ENCODE data around the gene COX19.

Gene COX19, protein sequence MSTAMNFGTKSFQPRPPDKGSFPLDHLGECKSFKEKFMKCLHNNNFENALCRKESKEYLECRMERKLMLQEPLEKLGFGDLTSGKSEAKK

DNA sequence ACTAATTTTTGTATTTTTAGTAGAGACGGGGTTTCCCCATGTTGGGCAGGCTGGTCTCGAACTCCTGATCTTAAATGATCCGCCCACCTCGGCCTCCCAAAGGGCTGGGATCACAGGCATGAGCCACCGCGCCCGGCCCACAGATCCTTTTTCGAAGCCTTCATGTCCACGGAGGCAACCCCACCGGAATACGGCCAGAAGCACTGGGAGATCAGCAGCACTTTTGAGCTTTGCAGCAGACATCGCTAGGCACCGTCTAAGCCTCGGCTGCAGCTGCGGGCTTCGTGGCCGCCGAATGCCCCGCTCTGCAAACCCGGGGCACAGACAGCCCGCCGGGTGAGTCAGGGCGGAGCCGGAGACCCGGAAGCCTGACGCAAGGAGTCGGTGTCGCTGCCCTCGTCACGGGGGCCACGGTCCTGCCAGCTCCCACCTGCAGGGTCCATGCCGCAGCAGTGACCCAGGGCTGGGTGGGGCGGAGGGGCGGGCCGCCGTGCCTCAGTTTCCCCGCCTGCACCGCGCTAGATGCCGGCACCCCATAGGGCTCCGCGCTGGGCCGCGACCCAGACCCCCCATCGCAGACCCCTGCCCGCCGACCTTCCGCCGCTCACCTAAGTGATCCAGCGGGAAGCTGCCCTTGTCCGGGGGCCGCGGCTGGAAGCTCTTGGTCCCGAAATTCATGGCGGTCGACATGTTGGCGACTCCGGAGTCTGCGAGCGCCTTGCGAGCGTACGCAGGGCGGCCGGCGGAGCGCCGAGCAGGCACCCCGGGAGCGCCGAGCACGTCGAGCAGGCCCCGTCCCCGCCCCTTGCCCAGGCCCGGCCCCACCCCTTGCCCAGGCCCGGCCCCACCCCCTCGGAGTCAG, at the start of gene COX19:
TSS of gene COX19 (minus strand) at position 730 of the 862 bp plus-strand sequence. CDS start at position 690, 40 bp downstream.
- no peak for FAIRE-seq

DNA sequence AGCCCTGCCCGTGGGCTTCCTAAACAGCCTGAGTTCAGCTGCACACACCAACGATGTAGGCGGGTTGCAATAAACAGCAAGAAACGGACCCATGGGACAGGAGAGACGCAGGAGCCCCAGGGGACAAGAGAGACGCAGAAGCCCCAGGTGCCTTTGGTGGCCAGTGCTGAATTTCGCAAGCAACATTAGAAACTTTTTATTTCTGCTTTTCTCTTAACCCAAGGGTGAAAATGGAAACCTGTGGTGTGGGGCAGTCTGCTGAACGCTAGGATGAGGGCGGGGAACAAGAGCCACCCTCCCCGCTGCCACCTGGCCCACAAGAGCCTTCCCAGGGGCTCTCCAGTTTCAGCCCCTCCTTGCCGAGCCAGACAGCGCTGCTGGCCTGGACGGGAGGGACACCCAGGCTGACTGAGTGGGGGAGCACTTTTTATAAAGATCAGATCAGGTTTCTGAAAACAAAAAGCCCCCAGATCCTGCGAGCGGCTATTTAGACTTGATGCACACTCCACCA, 49.0 kb upstream of the COX19 start:
- no peak for FAIRE-seq

DNA sequence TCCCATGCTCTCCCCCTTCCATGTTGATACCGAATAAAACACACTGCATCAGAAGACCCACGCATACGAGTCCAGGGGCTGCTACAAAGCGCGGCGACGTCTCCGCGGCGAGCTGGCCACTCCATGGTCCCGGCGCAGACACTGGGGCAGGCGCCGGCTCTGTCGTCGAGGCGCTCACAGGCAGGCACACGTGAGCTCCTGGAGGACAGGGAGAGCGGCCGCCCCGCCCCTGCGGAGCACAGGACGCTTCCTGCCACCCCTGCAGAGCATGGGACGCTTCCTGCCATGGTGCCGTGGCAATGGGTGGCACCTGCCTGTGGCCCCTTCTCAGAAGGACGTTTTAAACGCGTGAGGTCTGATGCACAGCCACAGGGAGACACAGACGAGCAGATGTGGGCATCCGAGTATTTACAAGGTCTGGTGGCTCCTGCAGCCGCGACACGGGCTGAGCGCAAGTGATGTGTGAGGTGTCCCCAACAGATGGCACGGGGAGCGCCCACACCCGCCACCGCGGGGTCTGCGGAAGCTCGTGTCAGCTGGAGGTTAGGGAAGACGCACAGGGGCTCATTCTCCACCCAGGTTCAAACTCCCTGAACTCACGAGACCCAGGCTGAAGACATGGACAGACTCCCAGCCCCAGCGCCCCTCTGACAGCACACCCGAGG, 47.6 kb upstream of the COX19 start:
- FAIRE-seq = no peak

DNA sequence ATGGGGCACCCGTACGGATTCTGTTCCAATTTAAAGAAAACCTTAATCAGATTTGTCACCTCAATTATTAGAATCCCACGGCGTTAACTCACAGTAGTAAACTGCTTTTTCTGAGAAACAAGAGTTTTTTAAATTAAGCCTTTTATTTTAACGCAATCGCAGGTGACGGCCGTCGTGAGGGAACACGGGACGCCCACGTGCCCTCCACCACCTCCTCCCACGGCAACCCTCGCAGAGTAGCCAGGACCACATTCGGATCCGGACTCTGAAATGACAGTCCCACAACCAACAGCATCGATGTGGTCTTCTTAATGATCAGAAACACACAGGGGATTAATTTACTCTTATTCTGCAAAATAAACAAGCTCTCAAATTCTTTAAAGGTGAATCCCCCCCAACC, 47.0 kb upstream of the COX19 start:
- no peak for FAIRE-seq

DNA sequence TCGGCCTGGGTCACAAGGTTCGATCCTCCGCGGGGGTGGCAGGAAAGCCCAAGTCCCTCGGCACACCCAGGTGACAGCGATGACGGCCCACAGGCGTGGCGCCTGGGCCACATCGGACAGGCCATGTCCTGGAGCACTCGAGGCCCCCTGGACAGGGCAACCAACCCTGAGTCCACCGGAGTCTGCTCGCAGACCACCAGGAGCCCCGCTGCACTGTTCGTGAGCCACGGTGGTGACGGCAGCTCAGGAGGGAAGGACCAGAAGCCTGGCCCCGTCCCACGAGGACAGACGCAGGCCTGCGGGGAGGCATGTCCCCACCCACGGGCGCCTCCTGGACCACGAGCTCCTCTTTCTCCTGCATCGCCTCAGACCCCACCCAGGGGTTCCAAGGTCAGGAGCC, 46.6 kb upstream of the COX19 start:
- no peak for FAIRE-seq

DNA sequence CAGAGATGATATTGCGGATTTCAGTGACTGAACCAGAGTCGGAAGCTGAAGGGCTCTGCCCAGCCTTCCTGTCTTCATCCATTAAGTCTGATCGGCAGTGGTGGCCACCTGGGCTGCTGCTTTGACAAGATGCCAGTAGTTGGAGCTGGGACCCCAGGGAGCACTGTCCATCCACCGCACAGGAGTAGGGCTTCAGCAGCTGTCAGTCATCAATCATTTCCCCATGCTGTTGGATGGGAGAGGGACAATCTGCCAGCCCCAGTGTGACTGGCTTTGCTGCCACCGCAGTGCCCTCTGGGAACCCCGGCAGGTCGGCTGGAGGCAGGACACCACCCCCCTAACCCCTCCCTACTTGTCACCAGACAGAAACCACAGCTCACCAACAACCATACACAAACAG, 46.0 kb upstream of the COX19 start:
- FAIRE-seq = no peak

DNA sequence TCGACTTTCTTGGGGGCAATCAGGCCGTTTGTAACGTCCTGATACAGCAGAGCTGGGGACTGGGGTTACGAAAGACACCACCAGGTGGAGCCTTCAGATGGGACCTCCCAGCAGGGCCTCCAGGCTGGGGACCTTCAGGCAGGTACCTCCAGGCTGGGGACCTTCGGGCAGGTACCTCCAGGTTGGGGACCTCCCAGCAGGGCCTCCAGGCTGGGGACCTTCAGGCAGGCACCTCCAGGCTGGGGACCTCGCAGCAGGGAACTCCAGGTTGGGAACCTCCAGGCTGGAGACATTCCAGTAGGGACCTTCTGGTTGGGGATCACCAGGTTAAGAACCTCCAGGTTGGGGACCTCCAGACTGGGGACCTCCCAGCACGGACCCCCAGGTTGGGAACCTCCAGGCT, 45.5 kb upstream of the COX19 start:
- FAIRE-seq = no peak

DNA sequence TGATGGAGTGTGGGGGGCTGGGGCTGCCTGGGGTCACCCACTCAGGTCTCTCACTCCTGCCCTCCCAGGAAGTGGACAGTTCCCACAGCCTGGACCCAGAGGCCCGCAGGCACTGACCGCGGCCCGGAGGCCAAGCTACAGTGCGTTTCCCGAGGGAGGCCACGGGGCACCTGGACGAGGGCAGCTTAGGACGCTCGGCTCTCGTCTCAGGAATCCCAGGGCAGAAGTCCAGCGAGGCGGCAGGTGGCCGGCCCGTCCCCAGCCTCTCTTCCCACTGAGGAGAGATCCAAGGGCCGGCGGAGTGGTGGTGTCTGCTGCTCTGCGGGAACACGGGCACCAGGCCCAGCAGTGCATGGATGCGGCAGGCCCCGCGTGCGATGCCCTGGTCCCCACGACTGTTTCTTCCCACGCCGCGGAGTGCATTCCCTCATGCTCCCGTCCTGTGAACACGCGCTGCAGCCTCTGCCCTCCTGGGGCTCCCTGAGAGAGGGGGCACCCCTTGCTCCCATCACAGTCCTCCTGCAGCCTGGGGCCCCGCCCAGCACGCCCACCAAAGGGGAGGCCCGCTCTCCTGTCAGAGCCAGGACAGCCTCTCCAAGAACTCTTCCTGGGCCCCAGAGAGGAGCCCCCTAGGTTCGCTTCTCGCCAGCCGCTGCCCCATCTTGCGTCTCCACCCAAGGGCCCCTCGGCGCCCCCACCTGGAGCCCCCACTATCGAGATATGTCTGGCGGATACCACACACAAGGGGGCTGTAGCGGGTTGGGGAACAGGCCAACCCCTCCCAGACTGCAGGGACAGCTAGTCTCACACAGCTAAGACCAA, 44.7 kb upstream of the COX19 start:
- FAIRE-seq = no peak

DNA sequence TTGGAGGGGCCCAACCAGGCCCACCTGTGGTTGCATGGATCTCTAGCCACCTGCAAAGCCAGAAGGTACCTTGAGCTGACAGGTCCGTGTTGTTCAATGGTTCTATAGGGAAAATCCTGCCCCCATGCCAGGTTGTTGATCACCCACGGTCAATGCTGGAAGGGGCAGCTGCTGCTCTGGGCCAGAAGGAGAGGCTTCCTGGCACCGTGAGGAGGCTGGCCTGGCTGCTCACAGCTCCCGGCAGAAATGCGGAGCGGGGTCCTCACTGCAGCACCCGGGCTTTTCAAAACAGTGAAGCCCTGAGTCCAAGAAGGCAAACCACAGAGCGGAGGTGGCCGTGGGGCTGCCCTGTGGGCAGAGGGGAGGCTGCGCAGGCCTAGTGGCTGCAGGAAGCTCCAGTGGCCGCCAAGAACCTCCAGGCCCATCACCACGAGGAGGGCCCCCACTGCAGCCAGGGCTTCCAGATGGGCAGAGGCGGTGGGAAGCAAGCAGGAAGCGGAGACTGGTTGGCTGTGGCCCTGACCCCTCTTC, 44.0 kb upstream of the COX19 start:
- no peak for FAIRE-seq

DNA sequence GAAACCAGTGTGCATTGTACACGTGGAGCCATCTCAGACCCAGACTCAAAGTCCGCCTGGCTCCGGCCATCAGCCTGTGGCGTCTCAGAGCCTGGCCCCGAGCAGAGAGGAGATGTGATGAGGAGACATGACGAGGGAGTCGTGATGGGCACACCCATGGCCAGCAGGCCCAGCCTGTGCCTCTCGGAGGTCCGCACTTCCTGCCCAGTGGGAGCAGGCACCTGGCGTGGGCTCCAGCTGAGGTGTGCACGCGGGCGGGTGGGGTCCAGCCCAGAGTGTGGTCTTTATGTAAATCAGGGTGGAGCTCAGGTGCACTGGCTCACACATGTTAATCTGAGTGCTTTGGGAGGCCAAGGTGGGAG, 43.0 kb upstream of the COX19 start:
- FAIRE-seq = no peak

DNA sequence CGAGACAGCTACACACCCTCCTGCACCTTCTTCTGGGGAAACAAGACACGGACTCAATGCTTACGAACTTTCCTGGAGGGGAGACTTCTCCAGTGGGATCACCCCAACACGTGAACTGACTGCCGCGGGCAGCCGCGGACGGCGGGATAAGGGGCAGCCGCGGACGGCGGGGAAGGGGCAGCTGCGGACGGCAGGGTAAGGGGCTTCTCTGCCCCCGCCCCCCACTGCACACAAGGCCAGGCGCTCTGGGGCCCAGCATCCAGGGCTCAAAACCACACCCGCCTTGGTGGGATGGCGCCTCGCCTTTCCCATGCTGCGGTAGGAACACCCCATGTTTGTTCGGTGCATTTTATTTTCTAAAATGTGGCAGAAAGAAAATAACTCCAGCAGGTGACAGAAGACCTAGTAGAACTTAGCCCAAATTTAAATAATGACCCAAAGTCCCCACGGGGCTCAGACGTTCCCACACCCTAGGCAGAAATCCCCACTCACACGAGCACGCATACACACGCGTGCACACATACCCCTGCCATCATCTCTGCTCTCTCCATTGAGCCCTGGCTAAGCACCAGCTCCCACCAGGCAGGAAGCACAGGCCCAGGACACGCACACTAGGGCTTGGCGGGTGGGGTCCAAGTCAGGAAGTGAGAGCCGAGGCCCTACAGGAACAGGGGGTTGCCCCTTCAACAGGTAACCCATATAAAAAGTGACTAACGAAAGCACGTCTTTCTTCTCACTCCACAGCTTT, 42.4 kb upstream of the COX19 start:
- no peak for FAIRE-seq

DNA sequence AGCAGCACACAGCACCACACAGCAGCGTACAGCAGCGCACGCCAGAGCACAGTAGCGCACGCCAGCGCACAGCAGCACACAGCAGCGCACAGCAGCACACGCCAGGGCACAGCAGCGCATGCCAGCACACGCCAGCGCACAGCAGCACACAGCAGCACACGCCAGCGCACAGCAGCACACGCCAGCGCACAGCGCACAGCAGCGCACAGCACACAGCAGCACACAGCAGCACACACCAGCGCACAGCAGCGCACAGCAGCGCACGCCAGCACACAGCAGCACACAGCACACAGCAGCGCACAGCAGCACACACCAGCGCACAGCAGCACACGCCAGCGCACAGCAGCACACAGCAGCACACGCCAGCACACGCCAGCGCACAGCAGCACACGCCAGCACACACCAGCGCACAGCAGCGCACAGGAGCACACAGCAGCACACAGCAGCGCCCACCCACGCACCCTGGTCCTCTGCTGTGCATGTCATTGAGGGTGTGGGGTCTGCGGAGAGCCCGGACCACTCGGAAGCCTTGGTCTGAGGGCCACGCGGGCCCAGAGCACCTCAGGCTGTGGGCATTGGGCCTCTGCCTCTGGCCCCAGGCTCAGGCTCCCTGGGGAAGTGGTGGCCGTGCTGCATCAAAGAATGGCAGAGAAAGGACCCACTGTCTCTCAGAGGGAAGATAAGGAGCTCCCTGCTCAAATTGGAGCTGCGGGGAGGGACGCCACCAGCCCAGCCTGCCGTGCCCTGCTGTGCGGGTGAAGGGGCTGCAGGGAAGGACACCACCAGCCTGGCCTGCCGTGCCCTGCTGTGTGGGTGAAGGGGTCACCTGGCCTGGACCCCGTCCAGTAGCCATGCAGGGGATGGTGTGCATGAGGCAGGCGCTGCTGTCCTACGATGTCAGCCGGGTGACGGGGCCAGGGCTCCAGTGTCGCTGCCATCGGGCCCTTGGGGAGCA, 41.5 kb upstream of the COX19 start:
- no peak for FAIRE-seq

DNA sequence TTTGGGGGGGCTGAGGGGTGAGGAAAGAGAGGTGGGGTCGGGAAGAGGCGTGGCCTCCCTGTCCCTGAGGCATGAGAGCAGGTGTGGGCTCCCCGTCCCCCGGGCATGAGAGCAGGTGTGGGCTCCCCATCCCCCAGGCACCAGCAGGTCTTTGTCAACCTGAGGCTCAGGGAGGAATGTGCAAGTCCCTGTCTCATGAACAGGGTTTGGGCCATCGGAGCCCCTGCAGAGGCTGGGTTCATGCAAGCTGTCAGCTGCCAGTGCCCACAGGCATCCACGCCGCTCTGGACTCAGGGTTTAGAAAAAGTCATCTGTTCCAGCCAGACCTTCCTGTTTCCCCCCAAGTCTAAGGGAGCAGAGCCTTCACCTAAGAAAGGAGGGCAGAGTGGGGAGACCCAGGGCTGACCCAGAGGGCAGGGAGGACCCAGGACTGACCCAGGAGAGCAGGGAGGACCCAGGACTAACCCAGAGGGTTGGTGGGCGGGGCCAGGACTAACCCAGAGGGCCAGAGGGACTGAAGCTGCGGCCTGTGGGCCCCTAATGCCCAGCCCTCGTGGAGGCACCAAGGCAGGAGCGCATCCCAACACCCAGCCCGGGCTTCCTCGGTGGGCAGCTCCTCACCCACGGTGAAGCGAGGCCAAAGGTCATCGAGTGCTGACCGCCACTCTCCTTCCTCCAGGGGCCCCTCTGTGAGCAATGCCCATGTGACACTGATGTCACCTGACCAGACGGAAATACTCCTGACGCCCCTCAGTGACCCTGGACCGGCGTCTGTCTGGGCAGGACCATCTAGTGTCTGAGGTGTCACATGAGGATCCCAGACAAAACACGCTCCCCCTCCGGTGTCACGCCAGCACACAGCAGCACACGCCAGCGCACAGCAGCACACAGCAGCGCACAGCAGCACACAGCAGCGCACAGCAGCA, 40.1 kb upstream of the COX19 start:
- FAIRE-seq = no peak

DNA sequence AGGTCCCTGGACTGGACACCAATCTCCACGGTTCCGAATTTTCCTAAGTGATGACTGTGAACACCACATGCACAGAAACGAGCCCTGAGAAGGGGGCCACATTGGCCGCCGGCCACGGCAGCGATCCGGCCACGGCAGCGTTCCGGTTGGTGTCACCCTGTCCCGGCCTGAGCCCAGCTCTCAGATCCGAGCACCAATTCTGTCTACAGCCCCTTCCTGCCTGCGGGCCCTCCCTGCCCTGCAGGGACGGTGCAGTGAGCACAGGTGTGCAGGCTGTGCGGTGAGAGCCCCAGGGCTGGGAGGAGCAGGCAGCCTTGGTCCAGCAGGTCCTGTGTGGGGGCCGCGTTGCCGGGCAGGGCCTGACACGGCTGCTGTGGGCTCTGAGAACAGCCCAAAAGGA, 39.3 kb upstream of the COX19 start:
- FAIRE-seq = no peak

DNA sequence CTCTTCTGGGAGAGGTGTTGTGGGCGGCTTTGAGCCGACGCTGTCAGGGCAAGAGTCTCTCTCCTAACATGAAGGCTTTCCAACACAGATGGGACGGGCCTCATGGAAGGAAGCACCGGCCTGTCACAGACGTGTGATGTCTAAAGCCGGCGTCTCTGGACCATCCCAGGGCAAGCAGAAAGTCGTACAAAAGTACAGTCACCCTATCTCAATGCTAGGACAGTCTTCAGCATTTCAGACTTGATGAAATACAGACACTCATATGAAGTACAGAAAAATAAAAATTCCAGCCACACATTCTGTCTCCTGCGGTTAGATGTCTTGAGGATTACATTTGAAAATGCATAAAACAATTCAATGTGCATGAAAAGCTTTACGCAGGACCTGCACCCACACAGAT, 38.2 kb upstream of the COX19 start:
- FAIRE-seq = no peak

DNA sequence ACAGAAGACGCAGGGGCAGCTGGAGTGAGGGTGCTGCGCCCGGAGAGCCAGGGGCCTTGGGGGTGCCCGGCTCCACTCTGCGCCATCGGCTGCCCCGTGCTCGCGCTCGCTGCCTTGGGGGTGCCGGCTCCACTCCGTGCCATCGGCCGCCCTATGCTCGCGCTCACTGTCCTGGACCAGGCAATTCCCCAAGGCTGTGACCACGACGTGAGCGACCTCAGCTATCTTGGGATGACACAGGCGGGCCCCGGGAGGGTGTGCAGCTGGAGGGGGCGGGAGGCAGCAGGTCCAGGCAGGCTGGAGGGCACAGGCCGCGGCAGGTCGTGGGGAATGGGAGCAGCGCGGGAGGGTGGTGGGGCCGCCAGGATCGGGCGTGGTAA, 37.4 kb upstream of the COX19 start:
- FAIRE-seq = no peak

DNA sequence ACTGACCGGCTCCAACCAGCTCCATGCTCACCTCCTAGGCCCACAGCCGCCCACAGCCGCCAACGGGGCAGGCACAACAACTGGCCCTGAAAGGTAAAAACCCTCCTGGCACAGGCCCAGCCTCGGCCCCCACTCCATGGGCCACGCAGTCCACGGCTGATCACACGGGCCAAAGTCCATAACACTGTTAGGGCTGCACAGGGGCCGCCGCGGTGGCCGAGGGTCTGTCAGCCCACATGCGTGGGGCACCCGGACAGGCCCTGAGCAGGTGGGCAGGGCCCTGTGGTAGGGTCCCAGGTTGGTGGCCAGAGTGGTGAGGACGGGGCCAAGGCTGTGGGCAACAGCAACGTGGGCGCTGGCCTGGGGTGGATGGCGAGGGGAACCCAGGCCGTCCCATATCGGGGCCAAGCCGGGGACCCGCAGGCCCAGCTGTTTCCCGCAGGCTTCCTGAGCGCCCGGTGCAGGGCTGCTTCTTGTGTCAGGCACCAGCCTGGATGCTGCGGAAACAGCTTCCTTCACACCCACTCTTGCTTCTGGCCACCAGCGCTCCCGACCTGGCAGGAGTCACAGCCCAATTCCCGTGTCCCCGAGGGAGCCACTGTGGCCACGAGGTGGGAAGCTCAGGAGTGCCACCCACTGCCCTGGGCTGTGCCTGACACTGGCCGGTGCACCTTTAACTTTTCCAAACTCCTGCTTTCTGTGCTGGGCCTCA, 36.8 kb upstream of the COX19 start:
- no peak for FAIRE-seq

DNA sequence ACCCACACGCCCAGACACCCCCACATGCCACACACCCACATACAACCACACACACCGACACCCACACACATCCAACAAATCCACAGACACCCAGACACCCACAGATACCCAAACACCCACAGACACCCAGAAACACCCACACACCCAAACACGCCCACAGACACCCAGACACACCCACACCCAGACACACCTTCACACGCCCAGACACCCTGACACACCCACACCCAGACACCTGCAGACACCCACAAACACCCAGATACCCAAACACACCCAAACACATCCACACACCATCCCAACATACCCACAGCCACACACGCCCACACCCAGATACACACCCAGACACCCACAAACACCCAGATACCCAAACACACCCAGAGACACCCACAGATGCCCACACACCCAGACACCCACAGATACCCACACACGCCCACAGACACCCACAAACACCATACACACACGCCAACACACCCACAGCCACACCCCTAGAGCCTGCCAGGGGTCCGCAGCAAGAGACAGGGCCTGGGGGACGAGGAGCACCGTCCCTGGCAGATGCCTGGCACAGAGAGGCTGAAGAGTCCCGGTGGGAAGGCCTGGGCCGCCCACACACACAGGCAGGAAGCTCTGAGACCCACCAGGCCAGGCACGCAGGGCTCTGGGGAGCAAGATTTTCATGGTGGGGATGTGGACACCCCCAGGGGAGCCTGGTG, 36.1 kb upstream of the COX19 start:
- FAIRE-seq = no peak

DNA sequence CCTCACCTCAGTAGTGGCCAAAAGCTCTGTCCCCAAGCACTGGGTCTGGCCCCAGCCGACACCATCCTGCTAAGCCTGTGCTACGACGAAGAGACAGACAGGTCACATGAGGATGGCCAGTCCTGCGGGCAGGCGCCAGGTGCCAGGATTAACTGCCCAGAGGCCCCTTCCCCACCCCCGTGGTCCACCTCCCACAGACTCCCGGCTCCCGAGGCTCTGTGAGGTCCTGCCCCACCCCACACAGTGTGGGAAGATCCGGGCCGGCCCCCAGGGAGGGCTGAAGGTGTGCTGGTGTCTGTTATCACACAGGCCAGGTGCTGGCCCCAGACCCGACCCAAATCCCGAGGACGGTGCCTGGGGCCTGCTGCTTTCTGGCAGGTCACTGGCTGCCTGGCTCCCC, 34.9 kb upstream of the COX19 start:
- no peak for FAIRE-seq

Measured in islet of Langerhans (tissue), 1 donor.